CD14-positive monocyte (primary cell): ENCODE results near the gene CANX. TPM values are rescaled to one million over a fixed set of nuclear protein-coding genes. Genes with fewer than 3 reads are reported as not detected.

Experiments used
- DNase-seq, 3 donors: peaks; one replicate each; pipeline ENCODE4 v3.0.0-alpha.2; 2011 to 2022
- H2AFZ ChIP-seq: 2 replicates; pipeline ENCODE4 v1.6.0; 2012; ENCODE audit warnings: mild to moderate bottlenecking, low read depth, low read length, inconsistent platforms; ENCODE audit not compliant: insufficient read depth, poor library complexity, severe bottlenecking
- H3K27ac ChIP-seq, 2 donors: 1 replicate in 1 of 2; 2 replicates in 1 of 2; pipeline ENCODE4 v1.5.1; 2012 to 2013; ENCODE audit warnings: low read length in 2 of 2, control low read depth in 1 of 2, inconsistent platforms in 1 of 2, low read depth in 1 of 2, mild to moderate bottlenecking in 1 of 2
- H3K27me3 ChIP-seq, 2 donors: one replicate each; pipeline versions ENCODE4 v1.6.0 to v1.6.1; 2011 to 2013; ENCODE audit warnings: low read length in 2 of 2; ENCODE audit not compliant: control insufficient read depth in 2 of 2, insufficient read depth in 2 of 2
- H3K36me3 ChIP-seq, 2 donors: replicated peaks in 1 of 2; 1 replicate in 1 of 2; 2 replicates in 1 of 2; pipeline versions ENCODE4 v1.5.1 to v1.6.1; 2012 to 2013; ENCODE audit warnings: low read length in 2 of 2, control low read depth in 1 of 2, inconsistent platforms in 1 of 2, mild to moderate bottlenecking in 1 of 2; ENCODE audit not compliant: insufficient read depth in 2 of 2, control insufficient read depth in 1 of 2
- H3K4me1 ChIP-seq, 2 donors: 1 replicate in 1 of 2; 2 replicates in 1 of 2; pipeline versions ENCODE4 v1.5.1 to v1.6.1; 2012 to 2013; ENCODE audit warnings: low read length in 2 of 2, control low read depth in 1 of 2, inconsistent platforms in 1 of 2, mild to moderate bottlenecking in 1 of 2, moderate library complexity in 1 of 2; ENCODE audit not compliant: insufficient read depth in 2 of 2, control insufficient read depth in 1 of 2
- H3K4me2 ChIP-seq: replicated peaks from 2 replicates; pipeline ENCODE3; 2012; ENCODE audit warnings: low read length, moderate library complexity, mild to moderate bottlenecking; ENCODE audit not compliant: poor library complexity, severe bottlenecking; ENCODE audit errors: extremely low read depth
- H3K4me3 ChIP-seq, 3 experiments: fragments of 200-600 bp in 1 of 3; sonication (generic) in 1 of 3; replicated peaks in 1 of 3; 1 replicate in 2 of 3; 2 replicates in 1 of 3; pipeline ENCODE4 v1.5.1; 2011 to 2013; ENCODE audit warnings: low read length in 3 of 3, mild to moderate bottlenecking in 3 of 3, control low read depth in 2 of 3, low read depth in 2 of 3, inconsistent platforms in 1 of 3, moderate library complexity in 1 of 3
- H3K79me2 ChIP-seq: 2 replicates; pipeline ENCODE4 v1.6.0; 2012; ENCODE audit warnings: mild to moderate bottlenecking, control low read depth, inconsistent platforms, low read length, moderate library complexity; ENCODE audit not compliant: insufficient read depth
- H3K9ac ChIP-seq: 2 replicates; pipeline ENCODE4 v1.6.0; 2017; ENCODE audit warnings: low read length, mild to moderate bottlenecking; ENCODE audit not compliant: insufficient read depth, poor library complexity, severe bottlenecking
- H3K9me3 ChIP-seq, 2 donors: replicated peaks in 1 of 2; 1 replicate in 1 of 2; 2 replicates in 1 of 2; pipeline versions ENCODE4 v1.5.1 to v1.6.1; 2012 to 2013; ENCODE audit warnings: low read length in 2 of 2, control low read depth in 1 of 2; ENCODE audit not compliant: control insufficient read depth in 1 of 2, insufficient read depth in 1 of 2
- H4K20me1 ChIP-seq: 2 replicates; pipeline ENCODE4 v1.6.0; 2012; ENCODE audit warnings: mild to moderate bottlenecking, low read length, control low read depth, moderate library complexity; ENCODE audit not compliant: insufficient read depth
- H3K27ac Mint-ChIP-seq, 7 donors: one replicate each; pipeline ENCODE4 v1.8.0; 2020; ENCODE audit warnings: mild to moderate bottlenecking in 7 of 7, mixed read lengths in 7 of 7, moderate library complexity in 6 of 7, inconsistent platforms in 2 of 7
- H3K27me3 Mint-ChIP-seq, 3 donors: one replicate each; pipeline ENCODE4 v1.8.0; 2021 to 2022; ENCODE audit warnings: low read depth in 3 of 3, mild to moderate bottlenecking in 3 of 3, mixed read lengths in 3 of 3, moderate library complexity in 3 of 3, inconsistent platforms in 1 of 3
- H3K36me3 Mint-ChIP-seq, 2 donors: one replicate each; pipeline ENCODE4 v1.8.0; 2020; ENCODE audit warnings: mixed read lengths in 2 of 2, inconsistent platforms in 1 of 2, mild to moderate bottlenecking in 1 of 2
- H3K4me1 Mint-ChIP-seq: one replicate; pipeline ENCODE4 v1.8.0; 2020; ENCODE audit warnings: mild to moderate bottlenecking, mixed read lengths
- H3K4me3 Mint-ChIP-seq, 2 donors: one replicate each; pipeline ENCODE4 v1.8.0; 2020; ENCODE audit warnings: mild to moderate bottlenecking in 2 of 2, mixed read lengths in 2 of 2, moderate library complexity in 1 of 2
- H3K9me3 Mint-ChIP-seq, 7 donors: one replicate each; pipeline ENCODE4 v1.8.0; 2020 to 2022; ENCODE audit warnings: mixed read lengths in 7 of 7, mild to moderate bottlenecking in 6 of 7, moderate library complexity in 6 of 7, inconsistent platforms in 2 of 7
- CTCF ChIP-seq: fragments of 200-600 bp; IDR thresholded peaks from one replicate; pipeline ENCODE4 v1.8.0; 2022; ENCODE audit warnings: antibody characterized with exemption, mild to moderate bottlenecking
- WGBS: methylation state at CpG from one replicate; pipeline ENCODE4 v1.1.5; 2013; ENCODE audit warnings: missing lambda C conversion rate; ENCODE audit not compliant: insufficient coverage; 5-methylcytosine and 5-hydroxymethylcytosine counted together
- intact Hi-C, 2 donors: fragments of 100-400 bp; cut with micrococcal nuclease; formaldehyde crosslinking; loops; one replicate each; pipeline versions ENCODE4 v1.15.0 to v1.15.1; 2023
- polyA plus RNA-seq, 3 donors: library from polyadenylated mRNA; depleted of rRNA in 1 of 3; unstranded in 2 of 3; stranded (reverse) in 1 of 3; fragments of 300-500 nt in 2 of 3; fragments of >200 nt in 1 of 3; fragmentation: Illumina TruSeq in 2 of 3; gene quantifications; 1 replicate in 2 of 3; 2 replicates in 1 of 3; pipeline ENCODE4 v1.2.3, GENCODE V29; 2012 to 2021

Gene CANX
- polyA plus RNA-seq, 3 donors = 78.1 to 368 (median 259) TPM

GRCh38 chr5:179749857-179750508, 51.2 kb downstream of the CANX start:
- H3K9me3 ChIP-seq = no peaks in the 10 kb centered on the region
- Mint-ChIP-seq H3K4me3 (no peak overlapping the region), H3K27me3 (peaks cover 0 to 3% (median 2%) of the 10 kb centered on the region in 3 donors), H3K4me1 (peaks cover 40% of the 10 kb centered on the region), H3K27ac (peak overlapping the region in 5 of 7 donors; percentile 7 to 84 (median 20)), H3K9me3 (no peaks in the 10 kb centered on the region), H3K36me3 (peaks cover 22 to 41% of the 10 kb centered on the region in 2 donors)
- H3K4me3 ChIP-seq = no peak overlapping the region
- no peak for DNase-seq
- H4K20me1 ChIP-seq = peaks cover 97% of the 10 kb centered on the region
- 92% methylated on average over 6 of the region's 8 CpGs for WGBS
- intact Hi-C loops = no loop called here
- no peak for TF ChIP-seq CTCF
- peaks cover 4 to 28% of the 10 kb centered on the region in 2 donors for H3K36me3 ChIP-seq
- no peak overlapping the region for H3K9ac ChIP-seq
- H3K4me2 ChIP-seq = no peak overlapping the region
- H3K79me2 ChIP-seq = peaks cover 97% of the 10 kb centered on the region
- H3K27ac ChIP-seq = peak overlapping the region in 1 of 2 donors; percentile 53
- peaks cover 24 to 35% of the 10 kb centered on the region in 2 donors for H3K4me1 ChIP-seq
- no peaks in the 10 kb centered on the region for H3K27me3 ChIP-seq
- no peak overlapping the region for H2AFZ ChIP-seq

GRCh38 chr5:179753971-179754370, 55.2 kb downstream of the CANX start:
- Histone ChIP-seq H3K4me1 (peaks cover 38 to 43% of the 10 kb centered on the region in 2 donors), H3K4me3 (no peak overlapping the region), H3K27me3 (no peaks in the 10 kb centered on the region), H3K27ac (peak overlapping the region in 1 of 2 donors; percentile 46), H3K9me3 (no peaks in the 10 kb centered on the region), H3K9ac (no peak overlapping the region), H4K20me1 (peaks cover 97% of the 10 kb centered on the region), H3K36me3 (peaks cover 4 to 25% of the 10 kb centered on the region in 2 donors), H2AFZ (no peak overlapping the region), H3K4me2 (no peak overlapping the region), H3K79me2 (peaks cover 97% of the 10 kb centered on the region)
- WGBS = 49% methylated on average over 4 of the region's 5 CpGs
- Mint-ChIP-seq H3K36me3 (peaks cover 18 to 35% of the 10 kb centered on the region in 2 donors), H3K27me3 (peaks cover 0 to 3% (median 2%) of the 10 kb centered on the region in 3 donors), H3K9me3 (peaks cover 0 to 2% (median 0%) of the 10 kb centered on the region in 7 donors), H3K4me3 (no peak overlapping the region), H3K4me1 (peaks cover 49% of the 10 kb centered on the region), H3K27ac (peak overlapping the region in 5 of 7 donors; percentile 46 to 84 (median 47))
- intact Hi-C loops = no loop called here
- TF ChIP-seq CTCF = no peak
- DNase-seq = no peak
